ENCODE results near the gene USP40.

Gene USP40

GRCh38 chr2:233556881-233557736, 9.5 kb downstream of the USP40 start:
- DNase-seq: no peak

GRCh38 chr2:233553366-233553765, 13.2 kb downstream of the USP40 start:
- DNase-seq: no peak

- no peak for DNase-seq
Observed at GRCh38 chr2:233551491-233551890, 15.1 kb downstream of the USP40 start.

- DNase-seq: no peak
Observed at GRCh38 chr2:233546774-233547173, 19.8 kb downstream of the USP40 start.

- no peak for DNase-seq
Observed at GRCh38 chr2:233546101-233546500, 20.5 kb downstream of the USP40 start.

- no peak for DNase-seq
Observed at GRCh38 chr2:233544200-233544610, 22.4 kb downstream of the USP40 start.

GRCh38 chr2:233542507-233542906, 24.1 kb downstream of the USP40 start:
- no peak for DNase-seq

GRCh38 chr2:233538741-233539140, 27.8 kb downstream of the USP40 start:
- DNase-seq: no peak

GRCh38 chr2:233535271-233535670, 31.3 kb downstream of the USP40 start:
- DNase-seq: no peak

- no peak for DNase-seq
Observed at GRCh38 chr2:233532971-233533370, 33.6 kb downstream of the USP40 start.

- no peak for DNase-seq
Observed at GRCh38 chr2:233531955-233532354, 34.6 kb downstream of the USP40 start.

GRCh38 chr2:233530381-233530780, 36.2 kb downstream of the USP40 start:
- DNase-seq: no peak

GRCh38 chr2:233528182-233528581, 38.4 kb downstream of the USP40 start:
- no peak for DNase-seq

- no peak for DNase-seq
Observed at GRCh38 chr2:233525791-233526190, 40.8 kb downstream of the USP40 start.

- DNase-seq: no peak
Observed at GRCh38 chr2:233519787-233520611, 46.6 kb downstream of the USP40 start.

GRCh38 chr2:233513953-233514655, 52.5 kb downstream of the USP40 start:
- no peak for DNase-seq

GRCh38 chr2:233503947-233504637, 62.5 kb downstream of the USP40 start:
- DNase-seq: no peak

- DNase-seq: no peak
Observed at GRCh38 chr2:233503481-233503880, 63.1 kb downstream of the USP40 start.

- DNase-seq: no peak
Observed at GRCh38 chr2:233501198-233502076, 65.1 kb downstream of the USP40 start.

GRCh38 chr2:233499928-233500327, 66.7 kb downstream of the USP40 start:
- no peak for DNase-seq

GRCh38 chr2:233498126-233498525, 68.5 kb downstream of the USP40 start:
- no peak for DNase-seq

- DNase-seq: no peak
Observed at GRCh38 chr2:233497692-233498091, 68.9 kb downstream of the USP40 start.
